GM23338 (cell line): ENCODE measurements around the gene COPS2. TPM values are rescaled to one million over a fixed set of nuclear protein-coding genes. Genes with fewer than 3 reads are reported as not detected.

Experiments used
- ATAC-seq: fragments of 200-7000 bp; cut with Tn5 transposase; 3 replicates; pipeline ENCODE4 v1.9.1; 2020
- DNase-seq: peaks from one replicate; pipeline ENCODE4 v3.0.0-alpha.2; 2015; ENCODE audit warnings: low spot score
- H2AFZ ChIP-seq: fragments of 200-600 bp; sonication (generic); 2 replicates; pipeline ENCODE4 v1.8.0; 2016; ENCODE audit warnings: antibody characterized with exemption, mild to moderate bottlenecking, moderate library complexity
- H3F3A ChIP-seq: fragments of 200-600 bp; sonication (generic); replicated peaks from 2 replicates; pipeline ENCODE4 v1.8.0; 2017; ENCODE audit warnings: antibody characterized with exemption, mixed run types, low read depth
- H3K27ac ChIP-seq: fragments of 200-600 bp; sonication (generic); 2 replicates; pipeline ENCODE4 v1.6.1; 2016; ENCODE audit warnings: low read depth
- H3K27me3 ChIP-seq: fragments of 200-600 bp; sonication (generic); 2 replicates; pipeline ENCODE4 v1.8.0; 2016; ENCODE audit warnings: mild to moderate bottlenecking, mixed run types, moderate library complexity; ENCODE audit not compliant: insufficient read depth
- H3K36me3 ChIP-seq: fragments of 200-600 bp; sonication (generic); 2 replicates; pipeline ENCODE4 v1.8.0; 2016; ENCODE audit warnings: mild to moderate bottlenecking; ENCODE audit not compliant: insufficient read depth
- H3K4me1 ChIP-seq: fragments of 200-600 bp; sonication (generic); 2 replicates; pipeline ENCODE4 v1.8.0; 2016; ENCODE audit warnings: mild to moderate bottlenecking, moderate library complexity; ENCODE audit not compliant: insufficient read depth
- H3K4me2 ChIP-seq: fragments of 200-600 bp; sonication (generic); 2 replicates; pipeline ENCODE4 v1.7.1; 2017; ENCODE audit warnings: mixed run types
- H3K4me3 ChIP-seq: fragments of 200-600 bp; sonication (generic); 2 replicates; pipeline ENCODE4 v1.6.1; 2016; ENCODE audit warnings: mixed run types
- H3K79me2 ChIP-seq: fragments of 200-600 bp; sonication (generic); replicated peaks from 2 replicates; pipeline ENCODE4 v1.8.0; 2017; ENCODE audit warnings: mild to moderate bottlenecking; ENCODE audit not compliant: insufficient read depth
- H3K9me2 ChIP-seq: fragments of 200-600 bp; sonication (generic); 2 replicates; pipeline ENCODE4 v1.8.0; 2017; ENCODE audit not compliant: insufficient read depth
- H4K20me1 ChIP-seq: fragments of 200-600 bp; sonication (generic); replicated peaks from 2 replicates; pipeline ENCODE4 v1.8.0; 2017; ENCODE audit warnings: mild to moderate bottlenecking; ENCODE audit not compliant: insufficient read depth
- H3K27ac Mint-ChIP-seq: 2 replicates; pipeline ENCODE4 v1.8.0; 2020; ENCODE audit warnings: inconsistent platforms, mild to moderate bottlenecking, moderate library complexity, mixed read lengths
- H3K27me3 Mint-ChIP-seq: 3 replicates; pipeline ENCODE4 v1.8.0; 2022; ENCODE audit warnings: low read depth, mild to moderate bottlenecking, moderate library complexity, mixed read lengths, inconsistent platforms; ENCODE audit not compliant: insufficient read depth, poor library complexity
- H3K36me3 Mint-ChIP-seq: 3 replicates; pipeline ENCODE4 v1.8.0; 2021; ENCODE audit warnings: low read depth, mild to moderate bottlenecking, inconsistent platforms, moderate library complexity, mixed read lengths
- H3K4me1 Mint-ChIP-seq: 3 replicates; pipeline ENCODE4 v1.8.0; 2020; ENCODE audit warnings: mild to moderate bottlenecking, inconsistent platforms, mixed read lengths
- H3K4me3 Mint-ChIP-seq: 3 replicates; pipeline ENCODE4 v1.8.0; 2021; ENCODE audit warnings: moderate library complexity, mild to moderate bottlenecking, inconsistent platforms, mixed read lengths
- H3K9me3 Mint-ChIP-seq: 3 replicates; pipeline ENCODE4 v1.8.0; 2020; ENCODE audit warnings: moderate library complexity, mild to moderate bottlenecking, inconsistent platforms, mixed read lengths
- CREB1 ChIP-seq: fragments of 250-450 bp; sonication (Bioruptor Pico); IDR thresholded peaks from 2 replicates; pipeline ENCODE4 v1.5.0; 2020; ENCODE audit warnings: low read depth, mild to moderate bottlenecking, moderate library complexity
- EZH2 ChIP-seq: fragments of 200-600 bp; sonication (generic); IDR thresholded peaks from one replicate; pipeline ENCODE4 v1.8.0; 2017; ENCODE audit warnings: antibody characterized with exemption, mild to moderate bottlenecking, low read depth; ENCODE audit not compliant: unreplicated experiment
- EZH2phosphoT487 ChIP-seq: fragments of 200-600 bp; sonication (generic); IDR thresholded peaks from one replicate; pipeline ENCODE4 v1.8.1; 2018; ENCODE audit warnings: antibody characterized with exemption; ENCODE audit not compliant: unreplicated experiment
- JUNB ChIP-seq: IDR thresholded peaks from one replicate; pipeline ENCODE4 v1.6.1; 2016; ENCODE audit warnings: antibody characterized with exemption; ENCODE audit not compliant: unreplicated experiment
- NANOG ChIP-seq: IDR thresholded peaks from 2 replicates; pipeline ENCODE4 v1.6.1; 2016; ENCODE audit warnings: antibody characterized with exemption, borderline replicate concordance
- POLR2AphosphoS5 ChIP-seq: IDR thresholded peaks from 2 replicates; pipeline ENCODE4 v1.6.1; 2016; ENCODE audit warnings: antibody characterized with exemption, low read depth
- STAT1 ChIP-seq: IDR thresholded peaks from one replicate; pipeline ENCODE4 v1.6.1; 2016; ENCODE audit warnings: antibody characterized with exemption; ENCODE audit not compliant: unreplicated experiment
- ZNF114 ChIP-seq: fragments of 250-450 bp; sonication (Bioruptor Pico); IDR thresholded peaks from 2 replicates; pipeline ENCODE4 v1.5.0; 2020; ENCODE audit warnings: mild to moderate bottlenecking, moderate library complexity
- ZNF331 ChIP-seq: fragments of 250-450 bp; sonication (Bioruptor Pico); IDR thresholded peaks from 2 replicates; pipeline ENCODE4 v1.5.0; 2020; ENCODE audit warnings: low read depth, mild to moderate bottlenecking, moderate library complexity
- polyA plus RNA-seq: library from polyadenylated mRNA; unstranded; fragments of >200 nt; fragmentation: Nextera tagmentation; extraction: Ambion mirVana; gene quantifications from 2 replicates; pipeline ENCODE4 v1.2.1, GENCODE V29; 2016
- total RNA-seq: library from RNA; depleted of rRNA; stranded (reverse); fragments of >200 nt; shearing (Covaris generic); gene quantifications from 2 replicates; pipeline ENCODE4 v1.2.3, GENCODE V29; 2014
- TF ChIP-seq, protein P1 (sequence below), 2 experiments: fragments of 200-600 bp in 1 of 2; sonication (generic) in 1 of 2; conservative IDR thresholded peaks; 2 replicates each; pipeline versions ENCODE4 v1.5.1 to v1.6.1; 2016 to 2017; ENCODE audit warnings: antibody characterized with exemption in 2 of 2, low read depth in 2 of 2, mild to moderate bottlenecking in 2 of 2, moderate library complexity in 1 of 2
- TF ChIP-seq, protein P2 (sequence below): IDR thresholded peaks from 2 replicates; pipeline ENCODE4 v1.6.1; 2016; ENCODE audit warnings: antibody characterized with exemption
- TF ChIP-seq, protein P3 (sequence below): IDR thresholded peaks from one replicate; pipeline ENCODE4 v1.6.1; 2018; ENCODE audit warnings: antibody characterized with exemption; ENCODE audit not compliant: unreplicated experiment

Gene COPS2
- total and polyA plus RNA-seq, 2 experiments from 2014 or later = 38.7 to 67.3 TPM

DNA sequence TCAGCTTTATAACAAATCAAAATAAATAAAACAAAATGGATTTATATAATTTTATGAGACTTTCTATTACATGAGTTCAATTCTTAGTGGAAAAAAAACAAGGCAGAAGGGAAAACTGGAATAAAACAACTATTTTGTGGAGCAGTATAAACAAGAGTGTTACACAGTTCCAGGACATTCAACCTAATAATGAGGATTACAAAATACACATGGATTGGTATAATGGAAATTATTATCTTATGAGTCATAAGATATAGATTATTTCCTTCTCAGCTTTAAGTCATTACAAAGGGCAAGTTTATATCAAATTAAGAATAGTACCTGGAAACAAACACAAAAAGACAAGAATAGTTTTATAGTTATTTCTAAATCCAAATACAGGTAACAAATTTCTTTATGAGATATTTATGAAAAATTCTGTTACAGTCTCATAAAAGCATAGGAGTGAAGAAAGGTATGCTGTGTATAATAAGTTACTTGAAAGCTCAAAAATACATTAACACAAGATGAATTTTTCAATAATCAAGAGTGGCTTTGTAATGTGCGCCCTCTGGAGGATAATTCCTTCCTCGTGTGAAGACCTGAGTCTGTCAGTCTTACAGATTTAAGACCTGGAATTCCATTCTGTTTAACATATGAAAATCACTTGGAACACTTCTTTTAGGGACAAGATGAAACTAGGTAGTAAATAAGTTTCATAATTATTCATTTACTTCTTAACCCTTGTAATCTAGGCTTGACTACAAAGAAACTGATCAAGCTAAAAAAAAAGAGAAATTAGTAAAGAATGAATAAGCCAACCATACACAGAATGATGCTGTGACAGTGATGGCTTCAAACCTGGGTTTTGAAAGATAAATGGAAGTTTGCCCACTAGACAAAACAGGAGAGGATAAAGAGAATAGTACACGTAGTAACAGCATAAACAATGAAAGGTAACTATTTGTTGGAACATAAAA is 9.5 kb downstream of the COPS2 start:
- TF ChIP-seq CREB1 (CRISPR knock-in tag) (no peak), STAT1 (no peak)
- TF ChIP-seq, protein P1, sequence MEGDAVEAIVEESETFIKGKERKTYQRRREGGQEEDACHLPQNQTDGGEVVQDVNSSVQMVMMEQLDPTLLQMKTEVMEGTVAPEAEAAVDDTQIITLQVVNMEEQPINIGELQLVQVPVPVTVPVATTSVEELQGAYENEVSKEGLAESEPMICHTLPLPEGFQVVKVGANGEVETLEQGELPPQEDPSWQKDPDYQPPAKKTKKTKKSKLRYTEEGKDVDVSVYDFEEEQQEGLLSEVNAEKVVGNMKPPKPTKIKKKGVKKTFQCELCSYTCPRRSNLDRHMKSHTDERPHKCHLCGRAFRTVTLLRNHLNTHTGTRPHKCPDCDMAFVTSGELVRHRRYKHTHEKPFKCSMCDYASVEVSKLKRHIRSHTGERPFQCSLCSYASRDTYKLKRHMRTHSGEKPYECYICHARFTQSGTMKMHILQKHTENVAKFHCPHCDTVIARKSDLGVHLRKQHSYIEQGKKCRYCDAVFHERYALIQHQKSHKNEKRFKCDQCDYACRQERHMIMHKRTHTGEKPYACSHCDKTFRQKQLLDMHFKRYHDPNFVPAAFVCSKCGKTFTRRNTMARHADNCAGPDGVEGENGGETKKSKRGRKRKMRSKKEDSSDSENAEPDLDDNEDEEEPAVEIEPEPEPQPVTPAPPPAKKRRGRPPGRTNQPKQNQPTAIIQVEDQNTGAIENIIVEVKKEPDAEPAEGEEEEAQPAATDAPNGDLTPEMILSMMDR (conservative IDR thresholded peaks at IDR 0.05; ENCODE audit: low read depth in 2 of 2) = peak; percentile 62 to 86
- H3K4me2 ChIP-seq = no peak overlapping the region
- peaks cover 24% of the 10 kb centered on the region for H3K4me1 Mint-ChIP-seq
- no peak overlapping the region for H2AFZ ChIP-seq
- no peak overlapping the region for H3K4me3 ChIP-seq
- H3F3A ChIP-seq = no peaks in the 10 kb centered on the region
- DNase-seq = peak; percentile 67
- no peak overlapping the region for H3K4me3 Mint-ChIP-seq
- H3K79me2 ChIP-seq = peaks cover 75% of the 10 kb centered on the region
- H3K9me2 ChIP-seq = no peaks in the 10 kb centered on the region
- peak; percentile 55 for ATAC-seq
- H3K9me3 Mint-ChIP-seq = no peaks in the 10 kb centered on the region
- peaks cover 36% of the 10 kb centered on the region for H3K36me3 Mint-ChIP-seq
- peaks cover 21% of the 10 kb centered on the region; the same call in 1 of the 2 replicates for H3K36me3 ChIP-seq
- H3K27ac Mint-ChIP-seq = peak overlapping the region; percentile 9; the same call in 1 of the 2 replicates
- no peak overlapping the region for H3K27ac ChIP-seq
- peaks cover 24% of the 10 kb centered on the region for H3K4me1 ChIP-seq
- no peaks in the 10 kb centered on the region for H3K27me3 ChIP-seq
- H3K27me3 Mint-ChIP-seq = no peaks in the 10 kb centered on the region
- peaks cover 14% of the 10 kb centered on the region for H4K20me1 ChIP-seq

DNA sequence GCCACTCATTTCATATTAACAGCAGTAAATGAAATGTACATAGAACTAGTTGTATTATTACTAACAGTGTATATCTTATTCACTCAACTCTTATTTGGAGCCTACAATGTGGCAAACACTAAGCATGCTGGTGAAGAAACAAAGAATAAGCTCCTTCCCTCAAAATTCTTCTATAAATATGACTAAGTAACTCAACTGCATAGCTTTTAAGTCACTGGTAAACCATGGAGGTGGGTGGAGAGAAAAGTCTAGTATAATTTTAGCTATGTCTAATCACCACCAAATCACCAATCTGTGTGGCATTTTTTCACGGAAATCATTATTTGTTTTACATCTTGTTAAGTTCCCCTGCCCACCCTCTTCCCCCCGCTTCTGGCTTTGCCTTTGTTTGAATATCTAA is 17.5 kb downstream of the COPS2 start:
- Histone ChIP-seq H2AFZ (no peak overlapping the region), H3K27ac (no peak overlapping the region)
- no peak for ATAC-seq
- TF ChIP-seq EZH2 = no peak
- TF ChIP-seq EZH2phosphoT487 = no peak
- TF ChIP-seq, protein P2, sequence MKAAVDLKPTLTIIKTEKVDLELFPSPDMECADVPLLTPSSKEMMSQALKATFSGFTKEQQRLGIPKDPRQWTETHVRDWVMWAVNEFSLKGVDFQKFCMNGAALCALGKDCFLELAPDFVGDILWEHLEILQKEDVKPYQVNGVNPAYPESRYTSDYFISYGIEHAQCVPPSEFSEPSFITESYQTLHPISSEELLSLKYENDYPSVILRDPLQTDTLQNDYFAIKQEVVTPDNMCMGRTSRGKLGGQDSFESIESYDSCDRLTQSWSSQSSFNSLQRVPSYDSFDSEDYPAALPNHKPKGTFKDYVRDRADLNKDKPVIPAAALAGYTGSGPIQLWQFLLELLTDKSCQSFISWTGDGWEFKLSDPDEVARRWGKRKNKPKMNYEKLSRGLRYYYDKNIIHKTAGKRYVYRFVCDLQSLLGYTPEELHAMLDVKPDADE = no peak
- TF ChIP-seq CREB1 (CRISPR knock-in tag) = no peak
- TF ChIP-seq ZNF331 (CRISPR knock-in tag) = no peak
- TF ChIP-seq JUNB = no peak
- TF ChIP-seq, protein P3, sequence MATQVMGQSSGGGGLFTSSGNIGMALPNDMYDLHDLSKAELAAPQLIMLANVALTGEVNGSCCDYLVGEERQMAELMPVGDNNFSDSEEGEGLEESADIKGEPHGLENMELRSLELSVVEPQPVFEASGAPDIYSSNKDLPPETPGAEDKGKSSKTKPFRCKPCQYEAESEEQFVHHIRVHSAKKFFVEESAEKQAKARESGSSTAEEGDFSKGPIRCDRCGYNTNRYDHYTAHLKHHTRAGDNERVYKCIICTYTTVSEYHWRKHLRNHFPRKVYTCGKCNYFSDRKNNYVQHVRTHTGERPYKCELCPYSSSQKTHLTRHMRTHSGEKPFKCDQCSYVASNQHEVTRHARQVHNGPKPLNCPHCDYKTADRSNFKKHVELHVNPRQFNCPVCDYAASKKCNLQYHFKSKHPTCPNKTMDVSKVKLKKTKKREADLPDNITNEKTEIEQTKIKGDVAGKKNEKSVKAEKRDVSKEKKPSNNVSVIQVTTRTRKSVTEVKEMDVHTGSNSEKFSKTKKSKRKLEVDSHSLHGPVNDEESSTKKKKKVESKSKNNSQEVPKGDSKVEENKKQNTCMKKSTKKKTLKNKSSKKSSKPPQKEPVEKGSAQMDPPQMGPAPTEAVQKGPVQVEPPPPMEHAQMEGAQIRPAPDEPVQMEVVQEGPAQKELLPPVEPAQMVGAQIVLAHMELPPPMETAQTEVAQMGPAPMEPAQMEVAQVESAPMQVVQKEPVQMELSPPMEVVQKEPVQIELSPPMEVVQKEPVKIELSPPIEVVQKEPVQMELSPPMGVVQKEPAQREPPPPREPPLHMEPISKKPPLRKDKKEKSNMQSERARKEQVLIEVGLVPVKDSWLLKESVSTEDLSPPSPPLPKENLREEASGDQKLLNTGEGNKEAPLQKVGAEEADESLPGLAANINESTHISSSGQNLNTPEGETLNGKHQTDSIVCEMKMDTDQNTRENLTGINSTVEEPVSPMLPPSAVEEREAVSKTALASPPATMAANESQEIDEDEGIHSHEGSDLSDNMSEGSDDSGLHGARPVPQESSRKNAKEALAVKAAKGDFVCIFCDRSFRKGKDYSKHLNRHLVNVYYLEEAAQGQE = no peak
- TF ChIP-seq, protein P1 (conservative IDR thresholded peaks at IDR 0.05; ENCODE audit: low read depth in 2 of 2) = no peak
- no peak for TF ChIP-seq ZNF114 (CRISPR knock-in tag)
- TF ChIP-seq NANOG = no peak
- no peak for TF ChIP-seq STAT1
- TF ChIP-seq POLR2AphosphoS5 = no peak

More for the DNA sequence above, 17.5 kb downstream of the COPS2 start:
- Histone ChIP-seq H3K9me2 (no peaks in the 10 kb centered on the region), H3K4me2 (no peak overlapping the region), H3K79me2 (peaks cover 15% of the 10 kb centered on the region), H3K4me3 (no peak overlapping the region), H3K36me3 (peaks cover 61% of the 10 kb centered on the region), H3F3A (no peaks in the 10 kb centered on the region), H3K4me1 (no peaks in the 10 kb centered on the region), H4K20me1 (peaks cover 12% of the 10 kb centered on the region), H3K27me3 (no peaks in the 10 kb centered on the region)
- H3K9me3 Mint-ChIP-seq = no peaks in the 10 kb centered on the region
- H3K27ac Mint-ChIP-seq = no peak overlapping the region
- H3K4me1 Mint-ChIP-seq = no peaks in the 10 kb centered on the region
- H3K36me3 Mint-ChIP-seq = peaks cover 64% of the 10 kb centered on the region
- no peaks in the 10 kb centered on the region for H3K27me3 Mint-ChIP-seq
- H3K4me3 Mint-ChIP-seq = no peak overlapping the region
- DNase-seq = no peak
